GM18951 (cell line): ENCODE data around the gene NFIX.

ENCODE experiments used
- POLR2A ChIP-seq: IDR thresholded peaks from 4 replicates; pipeline ENCODE4 v1.6.1; 2011; ENCODE audit warnings: mild to moderate bottlenecking; ENCODE audit not compliant: insufficient read length, insufficient read depth; ENCODE audit errors: extremely low read depth
- in situ Hi-C: fragments of 300-500 bp; cut with MboI; formaldehyde crosslinking; loops from one replicate; pipeline ENCODE4 v1.12.0; 2022; ENCODE audit warnings: low sequenced_read_pairs, mixed read lengths, inconsistent platforms; ENCODE audit not compliant: unreplicated experiment

NFIX gene

GRCh38 chr19:13018035-13018914 is 23.0 kb downstream of the NFIX start:
- in situ Hi-C loops: no loop called here
- no peak for TF ChIP-seq POLR2A

DNA sequence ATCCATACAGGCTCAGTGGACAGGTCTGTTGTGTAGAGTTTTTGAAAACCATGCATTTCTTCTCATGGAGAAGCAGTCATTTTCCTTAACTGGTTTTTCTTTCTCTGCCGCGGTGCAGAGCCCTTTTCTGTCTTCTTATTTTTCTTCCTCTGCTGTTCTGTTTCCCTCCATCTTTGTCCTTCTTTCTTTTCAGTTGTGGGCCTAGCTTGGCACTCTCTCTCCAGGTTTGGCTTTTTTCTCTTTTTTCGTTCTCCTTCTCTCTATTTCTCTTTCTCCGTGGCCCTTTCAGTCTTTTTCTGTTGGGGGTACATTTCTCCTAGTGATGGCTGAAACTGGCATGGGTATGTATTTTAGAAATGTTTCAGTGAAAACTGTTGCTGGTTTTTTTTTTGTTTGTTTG is 24.1 kb downstream of the NFIX start:
- TF ChIP-seq POLR2A: no peak
- in situ Hi-C loops: no loop called here

DNA sequence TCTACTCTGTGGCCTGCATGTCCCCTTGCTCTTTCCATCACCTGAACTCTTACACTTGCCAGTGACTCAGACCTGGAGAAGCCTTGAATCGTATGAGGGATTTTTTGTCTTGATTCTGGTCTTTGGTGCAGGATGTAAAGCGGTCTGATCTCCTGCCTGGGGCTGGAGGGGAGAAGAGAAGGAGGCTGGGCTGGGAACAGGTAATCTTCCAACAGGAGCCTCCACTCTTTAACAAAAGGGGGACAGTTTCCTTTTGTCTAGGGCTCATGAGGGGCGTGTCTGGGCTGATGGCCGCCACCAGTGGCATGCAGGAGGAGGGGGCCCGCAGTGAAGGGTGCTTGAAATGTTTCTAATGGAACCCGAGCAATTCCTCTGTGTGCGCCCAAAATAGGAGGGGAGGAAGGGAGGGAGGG is 24.7 kb downstream of the NFIX start:
- no peak for TF ChIP-seq POLR2A
- in situ Hi-C loops: no loop called here

DNA sequence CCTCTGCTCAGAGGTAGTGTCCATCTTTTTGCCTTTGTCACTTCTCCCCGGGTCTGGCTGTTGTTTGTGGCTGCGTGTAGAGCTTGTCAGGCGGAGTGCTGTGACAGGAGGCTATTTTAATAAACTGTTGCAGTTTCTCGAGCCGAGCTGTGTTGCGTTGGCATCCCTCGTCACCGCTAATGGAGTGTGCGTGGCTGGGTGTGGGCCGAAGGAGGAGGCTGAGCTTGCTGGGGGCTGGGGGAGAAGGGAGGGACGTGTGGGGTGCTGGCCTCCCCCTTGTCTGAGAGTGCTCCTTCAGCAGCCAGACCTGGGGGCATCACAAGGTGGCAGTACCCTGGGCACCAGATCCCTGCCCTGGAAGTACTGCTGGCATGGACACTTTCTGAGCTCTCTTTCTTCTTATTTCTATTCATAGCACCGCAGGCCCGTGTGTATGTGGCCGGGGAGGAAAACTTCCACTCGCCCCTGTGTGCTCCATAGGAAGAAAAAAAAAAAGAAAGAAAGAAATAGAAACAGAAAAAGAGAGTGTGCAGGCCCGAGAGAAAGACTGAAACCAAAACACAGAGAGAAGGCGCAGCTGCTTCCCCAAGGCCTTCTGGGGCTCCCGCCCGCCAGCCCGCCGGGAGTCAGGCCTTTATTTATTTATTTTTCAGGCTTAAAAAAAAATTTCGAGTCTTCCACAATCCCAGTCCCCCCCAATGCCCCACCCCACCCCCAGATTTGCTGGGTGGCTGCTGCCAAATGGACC is 27.0 kb downstream of the NFIX start:
- TF ChIP-seq POLR2A: no peak
- in situ Hi-C loops: no loop called here

- in situ Hi-C loops: no loop called here
- no peak for TF ChIP-seq POLR2A
Observed at GRCh38 chr19:13022859-13023636, 27.8 kb downstream of the NFIX start.

DNA sequence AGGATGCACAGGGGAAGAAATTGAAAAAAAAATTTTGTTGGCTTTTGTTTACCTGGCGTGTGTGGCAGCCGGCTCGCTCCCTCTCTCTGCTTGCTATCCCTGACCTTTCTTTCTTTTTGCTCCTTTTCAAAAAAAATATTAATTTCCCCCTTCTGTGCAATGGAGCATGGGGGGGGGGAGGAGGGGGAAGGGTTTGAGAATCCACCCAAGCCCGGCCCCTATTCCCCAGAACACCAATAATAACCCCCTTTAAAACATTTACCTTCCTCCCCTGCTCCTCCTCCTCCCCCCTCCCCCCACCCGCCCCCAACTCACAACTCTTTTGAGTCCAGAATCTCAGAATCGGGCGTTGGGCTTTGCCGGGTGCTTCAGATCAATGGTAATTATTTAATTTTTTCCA is 28.4 kb downstream of the NFIX start:
- in situ Hi-C loops: no loop called here
- no peak for TF ChIP-seq POLR2A

DNA sequence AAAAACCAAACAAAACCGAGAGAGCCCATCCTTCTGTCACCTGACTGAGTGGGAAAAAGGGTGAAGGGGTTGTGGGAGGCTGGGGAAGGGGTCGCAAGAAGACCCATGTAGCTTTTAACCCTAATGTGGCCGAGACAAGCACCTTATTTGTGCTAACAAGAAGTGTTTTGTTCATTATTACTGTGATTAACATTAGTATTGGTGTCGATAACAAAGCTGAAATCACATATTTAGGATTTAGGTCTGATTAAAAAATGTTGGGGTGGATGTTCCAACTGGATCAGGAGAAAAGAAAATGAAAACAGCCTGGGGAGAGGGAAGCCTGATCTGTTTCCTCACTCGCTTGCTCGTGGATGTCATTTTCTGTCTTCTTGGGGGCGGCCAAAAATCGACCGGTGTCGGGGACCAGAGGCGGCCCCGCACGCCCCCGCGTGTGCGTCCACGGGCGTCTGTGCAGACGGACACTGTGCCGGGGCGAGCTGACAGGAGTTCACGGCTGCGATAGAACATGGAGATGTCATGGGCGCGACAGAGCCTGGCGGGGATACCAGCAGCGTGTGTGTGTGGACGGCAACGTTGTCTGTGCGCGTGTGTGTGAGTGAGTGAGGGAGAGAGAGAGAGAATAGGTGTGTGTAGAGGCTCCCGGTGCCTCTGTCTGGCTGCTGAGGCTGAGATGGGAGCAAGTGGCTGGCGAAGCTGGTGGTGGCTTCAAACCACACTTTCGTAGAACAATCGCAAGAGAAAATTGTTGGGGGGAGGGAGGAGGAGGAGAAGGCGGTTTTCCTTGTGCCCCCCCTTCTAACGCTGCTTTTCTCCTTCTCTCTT is 29.1 kb downstream of the NFIX start:
- in situ Hi-C loops: no loop called here
- no peak for TF ChIP-seq POLR2A

GRCh38 chr19:13024951-13025697 is 29.8 kb downstream of the NFIX start:
- in situ Hi-C loops: no loop called here
- no peak for TF ChIP-seq POLR2A

- in situ Hi-C loops: no loop called here
- no peak for TF ChIP-seq POLR2A
Observed at GRCh38 chr19:13025819-13026456, 30.7 kb downstream of the NFIX start.

GRCh38 chr19:13026462-13027370 is 31.4 kb downstream of the NFIX start:
- no peak for TF ChIP-seq POLR2A
- in situ Hi-C loops: no loop called here
